T-cell (primary cell): ENCODE results near the gene KRTAP20-2. TPM values are rescaled to one million over a fixed set of nuclear protein-coding genes. Genes with fewer than 3 reads are reported as not detected.

Experiments used
- ATAC-seq, 4 experiments: fragments of 200-7000 bp in 3 of 4; fragments of 150-1000 bp in 1 of 4; cut with Tn5 transposase; replicated peaks in 1 of 4; 1 replicate in 3 of 4; 2 replicates in 1 of 4; pipeline ENCODE4 v1.10.0; 2021; ENCODE audit warnings: moderate library complexity in 3 of 4, mild to moderate bottlenecking in 2 of 4, moderate number of reproducible peaks in 1 of 4
- CTCF ChIA-PET, 2 donors: fragments of 300-600 bp; sonication (Branson Sonifier 250); formaldehyde crosslinking; loops; one replicate each; lab custom pipeline; 2022; ENCODE audit warnings: antibody characterized with exemption in 2 of 2; lab: Charles Lee
- POLR2A ChIA-PET, 2 donors: fragments of 300-600 bp; sonication (Branson Sonifier 250); formaldehyde crosslinking; loops; one replicate each; lab custom pipeline; 2022; ENCODE audit warnings: antibody characterized with exemption in 2 of 2; lab: Charles Lee
- DNase-seq, 35 experiments: peaks; one replicate each; pipeline versions ENCODE4 v3.0.0 to v3.0.0-alpha.2; 2013 to 2023
- H3K27ac ChIP-seq: one replicate; pipeline ENCODE4 v1.5.1; 2013; ENCODE audit warnings: low read length
- H3K27me3 ChIP-seq, 2 experiments: replicated peaks in 1 of 2; 1 replicate in 1 of 2; 2 replicates in 1 of 2; pipeline versions ENCODE4 v1.6.1 to v1.7.0; 2013; ENCODE audit warnings: low read length in 1 of 2, mixed read lengths in 1 of 2; ENCODE audit not compliant: control insufficient read depth in 2 of 2, insufficient read depth in 2 of 2; ENCODE audit errors: extremely low read depth in 1 of 2
- H3K36me3 ChIP-seq, 2 donors: 1 replicate in 1 of 2; 2 replicates in 1 of 2; pipeline versions ENCODE4 v1.6.1 to v1.7.0; 2013; ENCODE audit warnings: low read length in 1 of 2; ENCODE audit not compliant: control insufficient read depth in 2 of 2, insufficient read depth in 1 of 2; ENCODE audit errors: extremely low read depth in 1 of 2
- H3K4me1 ChIP-seq, 2 experiments: 1 replicate in 1 of 2; 2 replicates in 1 of 2; pipeline versions ENCODE4 v1.6.1 to v1.7.0; 2013; ENCODE audit warnings: low read length in 2 of 2, mixed read lengths in 1 of 2; ENCODE audit not compliant: insufficient read depth in 2 of 2, control insufficient read depth in 1 of 2; ENCODE audit errors: extremely low read depth in 1 of 2
- H3K4me3 ChIP-seq, 2 donors: 1 replicate in 1 of 2; 2 replicates in 1 of 2; pipeline versions ENCODE4 v1.5.1 to v1.7.0; 2013; ENCODE audit warnings: mild to moderate bottlenecking in 2 of 2, low read length in 1 of 2, moderate library complexity in 1 of 2; ENCODE audit not compliant: control insufficient read depth in 1 of 2; ENCODE audit errors: extremely low read depth in 1 of 2
- H3K9me3 ChIP-seq: 2 replicates; pipeline ENCODE4 v1.7.0; 2013
- H3K27ac Mint-ChIP-seq, 2 donors: one replicate each; pipeline ENCODE4 v1.8.0; 2020 to 2021; ENCODE audit warnings: mild to moderate bottlenecking in 2 of 2, mixed read lengths in 2 of 2
- H3K27me3 Mint-ChIP-seq, 2 donors: one replicate each; pipeline ENCODE4 v1.8.0; 2021 to 2022; ENCODE audit warnings: mixed read lengths in 2 of 2
- H3K36me3 Mint-ChIP-seq: one replicate; pipeline ENCODE4 v1.8.0; 2021; ENCODE audit warnings: mixed read lengths
- H3K4me1 Mint-ChIP-seq, 3 donors: one replicate each; pipeline ENCODE4 v1.8.0; 2020 to 2022; ENCODE audit warnings: mixed read lengths in 3 of 3, mild to moderate bottlenecking in 1 of 3
- H3K4me3 Mint-ChIP-seq, 3 donors: one replicate each; pipeline ENCODE4 v1.8.0; 2020 to 2022; ENCODE audit warnings: mild to moderate bottlenecking in 3 of 3, mixed read lengths in 3 of 3, moderate library complexity in 3 of 3
- H3K9me3 Mint-ChIP-seq, 3 donors: one replicate each; pipeline ENCODE4 v1.8.0; 2020 to 2022; ENCODE audit warnings: mixed read lengths in 3 of 3
- WGBS: methylation state at CpG from one replicate; pipeline ENCODE4 v1.1.5; 2013; ENCODE audit warnings: missing lambda C conversion rate; ENCODE audit not compliant: insufficient coverage; 5-methylcytosine and 5-hydroxymethylcytosine counted together
- total RNA-seq, 35 experiments: library from RNA in 6 of 35; stranded (reverse) in 6 of 35; fragments of 120-200 nt in 1 of 35; gene quantifications; one replicate each; pipeline versions ENCODE4 v1.2.1 to v1.2.4 and lab custom pipeline; 2013 to 2026

Gene KRTAP20-2
- total RNA-seq, 5 donors from 2014 or later (not counting 1 experiment from before 2014, with no cell fraction given), result not detected

DNA sequence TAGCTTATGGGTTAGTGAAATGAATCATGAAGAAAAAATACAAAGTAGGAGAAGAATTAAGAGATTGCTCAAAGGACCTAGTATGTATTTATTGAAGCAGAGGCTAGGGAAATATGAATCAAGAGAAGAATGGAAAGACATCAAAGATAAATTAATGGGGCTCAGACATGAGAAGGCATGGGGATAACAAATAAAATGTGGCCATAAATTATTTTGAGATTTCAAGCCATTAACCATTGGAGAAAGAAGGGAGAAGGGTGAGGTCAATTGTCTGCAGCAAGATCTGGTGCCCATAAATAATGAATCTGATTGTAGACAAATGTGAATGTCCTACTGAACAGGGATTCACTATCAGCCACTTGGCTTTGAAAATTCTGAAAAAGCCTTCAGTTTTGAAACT lies 17.9 kb downstream of the KRTAP20-2 start:
- ATAC-seq, result no peak
- H3K36me3 Mint-ChIP-seq, result no peaks in the 10 kb centered on the region
- H3K27ac Mint-ChIP-seq, result no peak overlapping the region
- no peak for DNase-seq
- Histone ChIP-seq H3K27me3 (no peaks in the 10 kb centered on the region), H3K27ac (no peak overlapping the region), H3K36me3 (no peaks in the 10 kb centered on the region), H3K4me3 (no peak overlapping the region), H3K9me3 (no peaks in the 10 kb centered on the region), H3K4me1 (no peaks in the 10 kb centered on the region)
- H3K27me3 Mint-ChIP-seq, result peaks cover 0 to 1% of the 10 kb centered on the region in 2 donors
- no peaks in the 10 kb centered on the region for H3K9me3 Mint-ChIP-seq
- CTCF ChIA-PET, result no interaction called here
- H3K4me3 Mint-ChIP-seq, result no peak overlapping the region
- POLR2A ChIA-PET, result no interaction called here
- H3K4me1 Mint-ChIP-seq, result no peaks in the 10 kb centered on the region

GRCh38 chr21:30668776-30669175 lies 33.8 kb downstream of the KRTAP20-2 start:
- H3K36me3 Mint-ChIP-seq, result no peaks in the 10 kb centered on the region
- ChIA-PET CTCF (no interaction called here), POLR2A (no interaction called here)

DNA sequence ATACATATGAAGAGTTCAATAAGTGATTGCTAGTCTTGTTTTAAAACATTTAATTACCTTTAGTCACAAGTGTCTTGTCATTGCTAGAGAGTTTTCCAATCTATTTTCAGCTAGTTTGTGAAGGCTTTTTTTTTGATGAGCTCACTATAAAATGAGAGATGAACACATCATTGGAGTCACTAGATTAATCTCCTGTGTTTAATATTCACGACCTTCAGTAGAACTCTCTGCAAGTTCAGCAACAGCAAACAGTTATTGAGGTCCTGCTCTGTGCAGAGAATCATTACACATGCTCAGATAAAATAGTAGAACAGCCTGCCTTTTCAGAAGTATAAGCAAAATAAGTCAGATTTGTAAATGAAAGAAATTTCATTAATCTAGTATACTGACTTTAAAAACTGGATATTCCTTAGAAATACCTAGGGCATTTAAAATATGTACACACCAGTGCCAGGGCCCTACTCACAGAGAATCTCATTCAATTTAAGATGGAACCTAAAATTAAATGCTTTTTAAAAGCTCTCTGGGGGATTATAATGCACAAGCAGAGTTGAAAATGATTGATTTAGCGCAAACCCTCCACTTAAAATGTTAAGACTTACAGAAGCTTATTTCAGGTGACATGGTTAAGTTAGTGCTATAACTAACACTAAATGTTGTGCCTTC lies 38.1 kb downstream of the KRTAP20-2 start:
- no peaks in the 10 kb centered on the region for H3K4me1 ChIP-seq
- ChIA-PET CTCF (interaction anchor here (0.6 to 0.7 kb wide), 2 partner anchors 72 to 340 kb away, joined by 3 to 5 read pairs; partner anchors contain the start of gene KRTAP22-1 (in 1 of the 2)), POLR2A (no interaction called here)
- H3K27ac Mint-ChIP-seq, result no peak overlapping the region
- DNase-seq (no peak), ATAC-seq (no peak)
- peaks cover 6 to 14% of the 10 kb centered on the region in 2 donors for H3K27me3 Mint-ChIP-seq
- no peaks in the 10 kb centered on the region for H3K27me3 ChIP-seq
- H3K9me3 ChIP-seq, result no peaks in the 10 kb centered on the region
- WGBS, result no CpG with 5 or more reads among the region's 2 CpGs
- no peak overlapping the region for H3K4me3 ChIP-seq
- H3K27ac ChIP-seq, result no peak overlapping the region
- H3K9me3 Mint-ChIP-seq, result peaks cover 0 to 11% (median 10%) of the 10 kb centered on the region in 3 donors
- no peak overlapping the region for H3K4me3 Mint-ChIP-seq
- H3K36me3 ChIP-seq, result no peaks in the 10 kb centered on the region
- no peaks in the 10 kb centered on the region for H3K36me3 Mint-ChIP-seq
- no peaks in the 10 kb centered on the region for H3K4me1 Mint-ChIP-seq

More at GRCh38 chr21:30668776-30669175, 33.8 kb downstream of the KRTAP20-2 start:
- H3K27ac ChIP-seq, result no peak overlapping the region
- no peaks in the 10 kb centered on the region for H3K9me3 ChIP-seq
- ATAC-seq, result no peak
- no peak overlapping the region for H3K4me3 ChIP-seq
- no peak for DNase-seq
- Mint-ChIP-seq H3K27me3 (peaks cover 5 to 10% of the 10 kb centered on the region in 2 donors), H3K27ac (no peak overlapping the region), H3K9me3 (peaks cover 0 to 7% (median 5%) of the 10 kb centered on the region in 3 donors), H3K4me1 (no peaks in the 10 kb centered on the region), H3K4me3 (no peak overlapping the region)
- H3K4me1 ChIP-seq, result no peaks in the 10 kb centered on the region
- H3K36me3 ChIP-seq, result no peaks in the 10 kb centered on the region
- no peaks in the 10 kb centered on the region for H3K27me3 ChIP-seq
- WGBS, result no CpG with 5 or more reads among the region's 1 CpG

DNA sequence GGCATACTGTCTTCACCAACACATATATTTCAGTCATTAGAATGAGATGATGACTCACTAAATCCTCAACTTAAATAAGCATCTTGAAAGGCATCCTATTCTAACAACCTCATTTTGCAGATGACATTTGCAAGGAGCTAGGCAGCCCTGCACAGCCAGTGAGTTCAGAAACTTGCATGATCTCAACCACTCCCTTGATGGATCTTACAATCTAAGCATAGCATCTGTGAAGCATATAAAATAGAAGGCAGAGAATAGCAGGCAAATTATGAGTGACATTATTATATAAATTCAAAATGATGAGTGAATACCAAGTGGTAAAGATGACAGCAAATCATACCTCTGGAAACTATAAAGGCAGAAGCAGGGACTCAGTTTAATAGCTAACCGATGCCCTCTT lies 39.3 kb downstream of the KRTAP20-2 start:
- Histone ChIP-seq H3K36me3 (no peaks in the 10 kb centered on the region), H3K9me3 (no peaks in the 10 kb centered on the region), H3K4me3 (no peak overlapping the region), H3K4me1 (no peaks in the 10 kb centered on the region), H3K27ac (no peak overlapping the region), H3K27me3 (no peaks in the 10 kb centered on the region)
- H3K27me3 Mint-ChIP-seq, result peaks cover 3 to 14% of the 10 kb centered on the region in 2 donors
- no peaks in the 10 kb centered on the region for H3K4me1 Mint-ChIP-seq
- no peaks in the 10 kb centered on the region for H3K36me3 Mint-ChIP-seq
- WGBS, result 100% methylated on average over 1 of the region's 1 CpG
- no peak overlapping the region for H3K27ac Mint-ChIP-seq
- ATAC-seq (no peak), DNase-seq (no peak)
- peaks cover 0 to 11% (median 10%) of the 10 kb centered on the region in 3 donors for H3K9me3 Mint-ChIP-seq
- H3K4me3 Mint-ChIP-seq, result no peak overlapping the region
- CTCF ChIA-PET, result no interaction called here
- POLR2A ChIA-PET, result no interaction called here

DNA sequence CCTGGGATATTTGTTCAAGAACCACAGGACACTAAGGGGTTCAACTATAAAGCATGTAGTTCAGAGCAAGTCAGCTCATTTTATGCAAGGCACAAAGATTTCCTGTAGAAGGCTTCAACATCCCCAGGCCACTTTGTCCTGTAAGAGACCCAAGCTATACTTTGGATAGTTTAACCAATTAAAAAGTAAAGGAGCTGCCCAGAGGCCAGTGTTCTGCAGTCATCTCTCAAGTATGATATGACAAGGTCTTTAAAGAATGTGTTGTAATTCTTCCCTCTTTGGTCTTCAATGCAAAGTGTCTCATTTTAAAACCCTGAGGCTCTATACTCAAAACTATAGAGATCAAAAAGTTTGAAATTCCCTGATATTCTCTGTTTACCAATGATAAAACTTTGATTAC lies 41.7 kb downstream of the KRTAP20-2 start:
- DNase-seq (no peak), ATAC-seq (no peak)
- no peak overlapping the region for H3K4me3 Mint-ChIP-seq
- Histone ChIP-seq H3K4me3 (no peak overlapping the region), H3K36me3 (no peaks in the 10 kb centered on the region), H3K27ac (no peak overlapping the region), H3K4me1 (no peaks in the 10 kb centered on the region), H3K9me3 (no peaks in the 10 kb centered on the region), H3K27me3 (no peaks in the 10 kb centered on the region)
- CTCF ChIA-PET, result no interaction called here
- peaks cover 1 to 4% of the 10 kb centered on the region in 2 donors for H3K27me3 Mint-ChIP-seq
- no peak overlapping the region for H3K27ac Mint-ChIP-seq
- no peaks in the 10 kb centered on the region for H3K4me1 Mint-ChIP-seq
- no peaks in the 10 kb centered on the region for H3K36me3 Mint-ChIP-seq
- POLR2A ChIA-PET, result no interaction called here
- H3K9me3 Mint-ChIP-seq, result peaks cover 0 to 5% (median 4%) of the 10 kb centered on the region in 3 donors

- DNase-seq (no peak), ATAC-seq (no peak)
- Histone ChIP-seq H3K36me3 (no peaks in the 10 kb centered on the region), H3K4me1 (no peaks in the 10 kb centered on the region), H3K27me3 (no peaks in the 10 kb centered on the region), H3K9me3 (no peaks in the 10 kb centered on the region), H3K4me3 (no peak overlapping the region), H3K27ac (no peak overlapping the region)
- WGBS, result no CpG with 5 or more reads among the region's 1 CpG
- Mint-ChIP-seq H3K27me3 (no peaks in the 10 kb centered on the region), H3K9me3 (no peaks in the 10 kb centered on the region), H3K36me3 (no peaks in the 10 kb centered on the region), H3K4me1 (no peaks in the 10 kb centered on the region), H3K4me3 (no peak overlapping the region), H3K27ac (no peak overlapping the region)
- ChIA-PET CTCF (no interaction called here), POLR2A (no interaction called here)
Measured at GRCh38 chr21:30680586-30680985, 45.6 kb downstream of the KRTAP20-2 start.
